Uterus (tissue), 4 donors: ENCODE results near the gene RECQL5. TPM values are rescaled to one million over a fixed set of nuclear protein-coding genes. Genes with fewer than 3 reads are reported as not detected.

ENCODE experiments used
- DNase-seq, 2 donors: peaks; one replicate each; pipeline ENCODE4 v3.0.0-alpha.2; 2019 to 2020
- H3K27ac ChIP-seq, 2 donors: fragments of 200-600 bp; sonication (generic); 1 replicate in 1 of 2; 2 replicates in 1 of 2; pipeline ENCODE4 v1.5.1; 2016 to 2018
- H3K27me3 ChIP-seq, 2 donors: fragments of 200-600 bp; sonication (generic); one replicate each; pipeline ENCODE4 v1.5.1; 2018 to 2019; ENCODE audit warnings: control low read depth in 1 of 2
- H3K36me3 ChIP-seq, 2 donors: fragments of 200-600 bp; sonication (generic); one replicate each; pipeline ENCODE4 v1.5.1; 2019; ENCODE audit warnings: control low read depth in 1 of 2
- H3K4me1 ChIP-seq, 2 donors: fragments of 200-600 bp; sonication (generic); one replicate each; pipeline ENCODE4 v1.5.1; 2018 to 2019; ENCODE audit warnings: control low read depth in 1 of 2
- H3K4me3 ChIP-seq, 2 donors: fragments of 200-600 bp; sonication (generic); 1 replicate in 1 of 2; 2 replicates in 1 of 2; pipeline ENCODE4 v1.5.1; 2018 to 2019; ENCODE audit warnings: mild to moderate bottlenecking in 1 of 2
- H3K9me3 ChIP-seq, 2 donors: fragments of 200-600 bp; sonication (generic); one replicate each; pipeline ENCODE4 v1.5.1; 2019; ENCODE audit warnings: control low read depth in 1 of 2
- CTCF ChIP-seq, 4 experiments: fragments of 200-600 bp in 2 of 4; fragments of 450-650 bp in 2 of 4; sonication (generic) in 2 of 4; IDR thresholded peaks; one replicate each; pipeline ENCODE4 v1.5.1; 2016 to 2019; ENCODE audit warnings: antibody characterized with exemption in 4 of 4, mild to moderate bottlenecking in 2 of 4, moderate library complexity in 1 of 4
- POLR2A ChIP-seq, 2 donors: fragments of 450-650 bp; IDR thresholded peaks; one replicate each; pipeline ENCODE4 v1.6.1; 2016; ENCODE audit warnings: antibody characterized with exemption in 2 of 2, mild to moderate bottlenecking in 1 of 2, moderate library complexity in 1 of 2
- intact Hi-C: fragments of 100-400 bp; cut with DNase I; formaldehyde crosslinking; loops from one replicate; pipeline ENCODE4 v1.15.1; 2023; ENCODE audit warnings: low total_unique reads
- total RNA-seq, 4 donors: library from RNA; depleted of rRNA in 3 of 4; stranded (reverse); fragments of >200 nt in 3 of 4; gene quantifications; one replicate each; pipeline versions ENCODE4 v1.1.0 to v1.2.4, GENCODE V29; 2014 to 2023
- donor health status: DM: yes; HTN: yes; CAD: no.

Gene RECQL5
- total RNA-seq, 4 donors from 2014 or later = 0.59 to 22.7 (median 11.9) TPM

GRCh38 chr17:75625813-75626486 is 41.0 kb downstream of the RECQL5 start:
- no peaks in the 10 kb centered on the region for H3K4me1 ChIP-seq
- intact Hi-C loops = no loop called here
- no peaks in the 10 kb centered on the region for H3K36me3 ChIP-seq
- H3K4me3 ChIP-seq = no peak overlapping the region
- DNase-seq = no peak
- no peaks in the 10 kb centered on the region for H3K9me3 ChIP-seq
- TF ChIP-seq CTCF (IDR thresholded peaks at IDR 0.05) = peak in 2 of 4 experiments; percentile 17 to 41
- TF ChIP-seq POLR2A (IDR thresholded peaks at IDR 0.05) = no peak
- no peaks in the 10 kb centered on the region for H3K27me3 ChIP-seq
- no peak overlapping the region for H3K27ac ChIP-seq

GRCh38 chr17:75624714-75625345 is 42.1 kb downstream of the RECQL5 start:
- no peak overlapping the region for H3K4me3 ChIP-seq
- intact Hi-C loops = no loop called here
- TF ChIP-seq CTCF (IDR thresholded peaks at IDR 0.05) (no peak), POLR2A (IDR thresholded peaks at IDR 0.05) (no peak)
- no peak overlapping the region for H3K27ac ChIP-seq
- H3K36me3 ChIP-seq = no peaks in the 10 kb centered on the region
- H3K9me3 ChIP-seq = no peaks in the 10 kb centered on the region
- no peaks in the 10 kb centered on the region for H3K4me1 ChIP-seq
- no peaks in the 10 kb centered on the region for H3K27me3 ChIP-seq
- no peak for DNase-seq

GRCh38 chr17:75624021-75624420 is 42.9 kb downstream of the RECQL5 start:
- TF ChIP-seq CTCF (IDR thresholded peaks at IDR 0.05) = no peak
- Histone ChIP-seq H3K27me3 (no peaks in the 10 kb centered on the region), H3K36me3 (no peaks in the 10 kb centered on the region), H3K4me3 (no peak overlapping the region), H3K4me1 (no peaks in the 10 kb centered on the region), H3K27ac (no peak overlapping the region), H3K9me3 (no peaks in the 10 kb centered on the region)
- intact Hi-C loops = no loop called here
- no peak for DNase-seq

- Histone ChIP-seq H3K27ac (no peak overlapping the region), H3K27me3 (no peaks in the 10 kb centered on the region), H3K9me3 (no peaks in the 10 kb centered on the region), H3K4me3 (no peak overlapping the region), H3K36me3 (no peaks in the 10 kb centered on the region), H3K4me1 (no peaks in the 10 kb centered on the region)
- no peak for DNase-seq
- no peak for TF ChIP-seq CTCF (IDR thresholded peaks at IDR 0.05)
- no peak for TF ChIP-seq POLR2A (IDR thresholded peaks at IDR 0.05)
- intact Hi-C loops = no loop called here
Observed at GRCh38 chr17:75623386-75623785, 43.6 kb downstream of the RECQL5 start.

GRCh38 chr17:75622771-75623273 is 44.1 kb downstream of the RECQL5 start:
- Histone ChIP-seq H3K27me3 (no peaks in the 10 kb centered on the region), H3K4me1 (no peaks in the 10 kb centered on the region), H3K4me3 (no peak overlapping the region), H3K36me3 (no peaks in the 10 kb centered on the region), H3K9me3 (no peaks in the 10 kb centered on the region), H3K27ac (no peak overlapping the region)
- no peak for DNase-seq
- intact Hi-C loops = no loop called here
- no peak for TF ChIP-seq POLR2A (IDR thresholded peaks at IDR 0.05)
- TF ChIP-seq CTCF (IDR thresholded peaks at IDR 0.05) = no peak
